Natural killer cell (primary cell): ENCODE data around the gene LGI2. TPM values are rescaled to one million over a fixed set of nuclear protein-coding genes. Genes with fewer than 3 reads are reported as not detected.
"Not testable (repeated sequence)": the region's sequence is repeated elsewhere in the genome, so short reads cannot be mapped to it uniquely, and the experiment has no call there.

ENCODE experiments used
- ATAC-seq, 3 donors: fragments of 150-1000 bp in 2 of 3; fragments of 200-7000 bp in 1 of 3; cut with Tn5 transposase; 1 replicate in 1 of 3; 2 replicates in 2 of 3; pipeline ENCODE4 v1.10.0; 2021; ENCODE audit warnings: mild to moderate bottlenecking in 2 of 3, moderate library complexity in 2 of 3
- DNase-seq, 2 donors: peaks; one replicate each; pipeline versions ENCODE4 v3.0.0 to v3.0.0-alpha.2; 2013 to 2021; ENCODE audit warnings: mixed read lengths in 1 of 2
- H3K27ac ChIP-seq: one replicate; pipeline ENCODE4 v1.5.1; 2013; ENCODE audit warnings: mild to moderate bottlenecking, low read length
- H3K27me3 ChIP-seq: one replicate; pipeline ENCODE4 v1.6.1; 2013; ENCODE audit warnings: low read length; ENCODE audit not compliant: control insufficient read depth, insufficient read depth
- H3K36me3 ChIP-seq: one replicate; pipeline ENCODE4 v1.6.1; 2013; ENCODE audit warnings: low read length; ENCODE audit not compliant: control insufficient read depth, insufficient read depth
- H3K4me1 ChIP-seq: one replicate; pipeline ENCODE4 v1.6.1; 2013; ENCODE audit warnings: low read length; ENCODE audit not compliant: control insufficient read depth, insufficient read depth
- H3K4me3 ChIP-seq: one replicate; pipeline ENCODE4 v1.5.1; 2013; ENCODE audit warnings: low read length
- H3K9me3 ChIP-seq: one replicate; pipeline ENCODE4 v1.6.1; 2013; ENCODE audit warnings: low read length; ENCODE audit not compliant: control insufficient read depth, insufficient read depth
- H3K27ac Mint-ChIP-seq, 2 donors: one replicate each; pipeline ENCODE4 v1.8.0; 2022; ENCODE audit warnings: mild to moderate bottlenecking in 2 of 2, mixed read lengths in 2 of 2, moderate library complexity in 1 of 2
- H3K27me3 Mint-ChIP-seq, 2 donors: one replicate each; pipeline ENCODE4 v1.8.0; 2022; ENCODE audit warnings: low read depth in 2 of 2, mixed read lengths in 2 of 2
- H3K36me3 Mint-ChIP-seq: one replicate; pipeline ENCODE4 v1.8.0; 2022; ENCODE audit warnings: mixed read lengths
- H3K4me1 Mint-ChIP-seq, 2 donors: one replicate each; pipeline ENCODE4 v1.8.0; 2022; ENCODE audit warnings: mixed read lengths in 2 of 2
- H3K4me3 Mint-ChIP-seq: one replicate; pipeline ENCODE4 v1.8.0; 2022; ENCODE audit warnings: mild to moderate bottlenecking, moderate library complexity, mixed read lengths
- H3K9me3 Mint-ChIP-seq, 2 donors: one replicate each; pipeline ENCODE4 v1.8.0; 2022; ENCODE audit warnings: mixed read lengths in 2 of 2
- WGBS: methylation state at CpG from one replicate; pipeline ENCODE4 v1.1.7; 2013; ENCODE audit warnings: missing lambda C conversion rate; ENCODE audit not compliant: insufficient coverage; 5-methylcytosine and 5-hydroxymethylcytosine counted together
- intact Hi-C: fragments of 100-400 bp; cut with micrococcal nuclease; formaldehyde crosslinking; loops from one replicate; pipeline ENCODE4 v1.14.2; 2022
- total RNA-seq, 4 donors: library from RNA; stranded (reverse); fragments of 120-200 nt in 1 of 4; gene quantifications; one replicate each; pipeline versions ENCODE4 v1.2.3 to v1.2.4, GENCODE V29; 2013 to 2022
- TF ChIP-seq, protein P1 (sequence below): fragments of 200-600 bp; IDR thresholded peaks from one replicate; pipeline ENCODE4 v1.8.0; 2022; ENCODE audit warnings: antibody characterized with exemption

The LGI2 gene
- total RNA-seq, 3 donors from 2014 or later (not counting 1 experiment from before 2014, with no cell fraction given), result not detected

DNA sequence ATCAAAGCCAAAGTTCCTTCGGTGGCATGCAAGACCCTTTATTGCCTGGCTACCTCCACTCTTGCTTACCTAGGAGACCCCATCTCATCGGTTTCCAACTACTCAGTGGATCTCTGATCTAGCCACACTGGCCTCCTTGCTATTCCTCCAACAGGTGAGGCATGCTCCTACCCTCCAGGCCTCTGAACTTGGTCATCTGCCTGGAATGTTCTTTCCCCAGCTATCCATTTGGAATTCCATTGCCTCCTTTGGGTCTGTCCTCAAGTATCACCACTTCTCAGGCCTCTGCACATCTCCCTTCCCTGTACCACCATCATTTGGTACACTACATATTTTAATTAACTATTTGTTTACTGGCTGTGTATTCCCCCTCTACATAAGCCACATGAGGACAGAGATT lies 11.2 kb downstream of the LGI2 start:
- TF ChIP-seq, protein P1, sequence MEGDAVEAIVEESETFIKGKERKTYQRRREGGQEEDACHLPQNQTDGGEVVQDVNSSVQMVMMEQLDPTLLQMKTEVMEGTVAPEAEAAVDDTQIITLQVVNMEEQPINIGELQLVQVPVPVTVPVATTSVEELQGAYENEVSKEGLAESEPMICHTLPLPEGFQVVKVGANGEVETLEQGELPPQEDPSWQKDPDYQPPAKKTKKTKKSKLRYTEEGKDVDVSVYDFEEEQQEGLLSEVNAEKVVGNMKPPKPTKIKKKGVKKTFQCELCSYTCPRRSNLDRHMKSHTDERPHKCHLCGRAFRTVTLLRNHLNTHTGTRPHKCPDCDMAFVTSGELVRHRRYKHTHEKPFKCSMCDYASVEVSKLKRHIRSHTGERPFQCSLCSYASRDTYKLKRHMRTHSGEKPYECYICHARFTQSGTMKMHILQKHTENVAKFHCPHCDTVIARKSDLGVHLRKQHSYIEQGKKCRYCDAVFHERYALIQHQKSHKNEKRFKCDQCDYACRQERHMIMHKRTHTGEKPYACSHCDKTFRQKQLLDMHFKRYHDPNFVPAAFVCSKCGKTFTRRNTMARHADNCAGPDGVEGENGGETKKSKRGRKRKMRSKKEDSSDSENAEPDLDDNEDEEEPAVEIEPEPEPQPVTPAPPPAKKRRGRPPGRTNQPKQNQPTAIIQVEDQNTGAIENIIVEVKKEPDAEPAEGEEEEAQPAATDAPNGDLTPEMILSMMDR, result no peak
- Mint-ChIP-seq H3K4me1 (no peaks in the 10 kb centered on the region), H3K4me3 (no peak overlapping the region), H3K9me3 (no peaks in the 10 kb centered on the region), H3K36me3 (no peaks in the 10 kb centered on the region), H3K27ac (no peak overlapping the region), H3K27me3 (peaks cover 8% of the 10 kb centered on the region in 2 donors)
- H3K27me3 ChIP-seq, result no peaks in the 10 kb centered on the region
- H3K4me3 ChIP-seq, result no peak overlapping the region
- intact Hi-C loops, result no loop called here
- no peaks in the 10 kb centered on the region for H3K4me1 ChIP-seq
- ATAC-seq (no peak), DNase-seq (no peak)
- 81% methylated on average over 2 of the region's 2 CpGs for WGBS
- H3K27ac ChIP-seq, result no peak overlapping the region
- no peaks in the 10 kb centered on the region for H3K9me3 ChIP-seq
- no peaks in the 10 kb centered on the region for H3K36me3 ChIP-seq

DNA sequence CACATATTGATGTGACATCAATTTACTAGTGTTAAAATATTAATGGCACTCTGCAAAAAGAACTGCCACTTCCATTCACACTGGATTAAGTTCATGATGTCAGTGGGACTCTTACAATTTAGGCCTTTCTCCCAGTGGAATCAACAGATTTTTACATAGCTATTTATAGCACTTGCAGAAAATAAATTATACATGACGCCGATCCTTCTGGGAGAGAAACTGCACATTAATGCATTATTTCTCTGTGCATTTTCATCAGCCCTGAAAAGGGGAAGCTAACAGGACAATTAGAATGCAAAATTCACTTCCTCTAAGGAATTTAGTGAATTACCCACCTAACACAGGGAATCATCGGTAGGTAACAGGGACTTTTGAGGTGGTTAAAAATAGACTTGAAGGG lies 15.7 kb downstream of the LGI2 start:
- H3K36me3 ChIP-seq, result no peaks in the 10 kb centered on the region
- TF ChIP-seq, protein P1, result no peak
- no peaks in the 10 kb centered on the region for H3K36me3 Mint-ChIP-seq
- no peak overlapping the region for H3K27ac Mint-ChIP-seq
- H3K4me1 ChIP-seq, result no peaks in the 10 kb centered on the region
- 62% methylated on average over 2 of the region's 3 CpGs for WGBS
- H3K27me3 Mint-ChIP-seq, result peaks cover 12 to 14% of the 10 kb centered on the region in 2 donors
- intact Hi-C loops, result no loop called here
- H3K27ac ChIP-seq, result no peak overlapping the region
- H3K4me3 ChIP-seq, result no peak overlapping the region
- H3K27me3 ChIP-seq, result no peaks in the 10 kb centered on the region
- DNase-seq (no peak), ATAC-seq (no peak)
- no peaks in the 10 kb centered on the region for H3K9me3 ChIP-seq
- no peaks in the 10 kb centered on the region for H3K4me1 Mint-ChIP-seq
- no peak overlapping the region for H3K4me3 Mint-ChIP-seq
- H3K9me3 Mint-ChIP-seq, result no peaks in the 10 kb centered on the region

GRCh38 chr4:25014662-25014983 lies 16.1 kb downstream of the LGI2 start:
- H3K4me3 ChIP-seq, H3K4me3 Mint-ChIP-seq, H3K27ac Mint-ChIP-seq, H3K27me3 ChIP-seq, H3K9me3 ChIP-seq, H3K4me1 ChIP-seq, intact Hi-C loops, H3K36me3 ChIP-seq, H3K36me3 Mint-ChIP-seq, ATAC-seq, DNase-seq, H3K4me1 Mint-ChIP-seq, H3K9me3 Mint-ChIP-seq, H3K27ac ChIP-seq: not testable (repeated sequence)
- WGBS, result 83% methylated on average over 1 of the region's 1 CpG
- peaks cover 8 to 12% of the 10 kb centered on the region in 2 donors for H3K27me3 Mint-ChIP-seq

DNA sequence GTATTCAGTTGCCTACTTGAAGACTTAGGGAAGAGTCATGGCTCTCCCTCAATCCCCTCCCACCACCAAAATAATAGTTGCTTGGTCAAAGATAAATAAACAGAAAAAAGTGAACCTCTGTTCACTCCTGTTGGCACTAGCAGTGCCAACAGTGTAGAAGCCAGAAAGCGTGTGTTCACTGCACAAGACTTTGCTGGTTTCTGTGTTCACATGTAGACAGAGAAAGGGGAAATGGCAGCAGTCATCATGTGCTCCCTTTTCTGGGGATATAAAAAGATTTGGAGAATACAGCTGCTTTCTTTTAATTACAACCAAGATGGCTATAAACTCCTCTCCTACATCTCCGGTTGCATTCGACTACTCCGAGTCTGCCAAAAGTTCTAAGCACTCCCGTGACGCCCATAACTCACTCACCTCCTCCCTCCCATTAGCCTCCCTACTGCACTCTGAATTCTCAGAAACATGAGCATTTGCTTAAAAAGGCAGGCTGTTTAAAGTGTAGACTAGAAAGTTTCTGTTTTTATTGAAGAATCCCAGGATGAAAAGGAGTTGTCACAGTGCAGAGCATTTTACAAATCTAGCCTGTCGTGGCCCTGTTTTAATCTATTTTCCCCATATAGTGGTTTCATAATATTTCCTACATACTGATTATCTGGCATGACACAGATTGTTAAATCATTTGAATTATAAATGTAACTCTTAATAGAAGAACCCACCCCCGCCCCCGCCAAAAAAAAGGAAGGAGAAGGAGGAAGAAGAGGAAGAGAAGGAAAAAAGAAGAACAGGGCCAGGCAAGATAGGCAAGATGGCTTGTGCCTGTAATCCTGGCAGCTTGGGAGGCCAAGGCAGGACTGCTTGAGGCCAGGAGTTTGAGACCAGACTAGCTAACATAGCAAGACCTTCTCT lies 16.7 kb downstream of the LGI2 start:
- H3K27ac ChIP-seq, result no peak overlapping the region
- no peaks in the 10 kb centered on the region for H3K4me1 Mint-ChIP-seq
- peaks cover 7 to 10% of the 10 kb centered on the region in 2 donors for H3K27me3 Mint-ChIP-seq
- no peak for ATAC-seq
- H3K36me3 Mint-ChIP-seq, result no peaks in the 10 kb centered on the region
- DNase-seq, result no peak
- no peaks in the 10 kb centered on the region for H3K27me3 ChIP-seq
- no peaks in the 10 kb centered on the region for H3K4me1 ChIP-seq
- H3K9me3 Mint-ChIP-seq, result no peaks in the 10 kb centered on the region
- WGBS, result 75% methylated on average over 6 of the region's 9 CpGs
- no peak overlapping the region for H3K4me3 Mint-ChIP-seq
- no peaks in the 10 kb centered on the region for H3K36me3 ChIP-seq
- no peak overlapping the region for H3K4me3 ChIP-seq
- intact Hi-C loops, result no loop called here
- TF ChIP-seq, protein P1, result no peak
- no peak overlapping the region for H3K27ac Mint-ChIP-seq
- H3K9me3 ChIP-seq, result no peaks in the 10 kb centered on the region
